GM18519 (cell line): ENCODE measurements around the gene MLPH.
"Not testable (repeated sequence)": the region's sequence is repeated elsewhere in the genome, so short reads cannot be mapped to it uniquely, and the experiment has no call there.

ENCODE experiments used
- ATAC-seq: cut with Tn5 transposase; IDR thresholded peaks from one replicate; pipeline ENCODE4 v1.9.1; 2021; ENCODE audit warnings: mild to moderate bottlenecking, moderate library complexity; ENCODE audit not compliant: unreplicated experiment, low FRiP score

The MLPH gene

DNA sequence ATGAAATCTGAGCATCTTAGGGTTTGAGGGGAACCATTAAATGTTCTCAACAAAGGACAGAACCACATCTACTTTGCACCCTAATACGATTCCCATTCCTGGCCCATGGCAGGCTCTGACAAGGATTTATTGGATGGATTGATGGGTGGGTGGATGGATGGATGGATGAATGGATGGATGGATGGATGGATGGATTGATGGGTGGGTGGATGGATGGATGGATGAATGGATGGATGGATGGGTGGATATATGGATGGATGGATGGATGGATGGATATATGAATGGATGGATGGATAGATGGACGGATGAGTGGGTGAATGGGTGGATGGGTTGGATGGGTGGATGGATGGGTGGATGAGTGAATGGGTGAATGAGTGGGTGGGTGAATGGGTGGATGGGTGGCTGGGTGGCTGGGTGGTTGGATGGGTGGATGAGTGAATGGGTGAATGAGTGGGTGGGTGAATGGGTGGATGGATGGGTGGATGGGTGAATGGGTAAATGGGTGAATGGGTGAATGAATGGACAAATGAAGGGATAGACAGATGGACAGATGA lies 29.6 kb upstream of the MLPH start:
- ATAC-seq = no peak

DNA sequence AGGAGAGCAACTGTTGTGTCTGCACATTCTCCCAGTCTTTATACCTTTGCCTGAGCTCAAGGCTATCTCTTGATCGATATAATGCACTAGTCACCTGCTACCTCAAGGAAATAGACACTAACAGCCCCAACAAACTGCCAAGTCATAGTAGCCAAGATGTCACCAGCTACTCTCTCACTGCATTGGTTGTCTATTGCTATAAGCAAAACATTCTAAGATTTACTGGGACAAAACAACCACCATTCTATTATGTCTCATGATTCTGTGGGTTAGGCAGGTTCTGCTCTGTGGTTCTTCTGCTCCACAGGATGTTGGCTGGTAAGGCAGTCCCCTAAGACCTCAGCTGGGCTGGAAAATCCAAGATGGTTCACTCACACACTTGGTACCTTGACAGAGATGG lies 28.5 kb upstream of the MLPH start:
- ATAC-seq = no peak

DNA sequence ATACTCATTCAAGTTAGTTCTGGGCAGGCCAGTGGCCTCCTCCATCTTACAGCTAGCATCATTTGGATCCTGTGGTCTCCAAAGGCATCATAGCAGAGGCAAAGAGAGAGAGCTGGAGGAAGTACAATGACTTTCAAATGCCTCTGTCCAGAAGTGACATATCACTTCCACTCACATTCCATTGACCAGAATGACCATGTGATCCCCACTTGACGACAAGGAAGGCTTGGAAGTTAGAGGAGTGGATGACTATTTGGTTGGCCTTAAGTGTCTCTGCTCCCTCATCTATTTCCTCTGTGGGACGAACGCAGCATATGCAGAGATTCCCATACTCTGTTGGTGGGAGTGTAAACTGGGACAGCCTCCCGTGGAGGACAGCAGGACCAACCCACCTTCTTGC lies 27.8 kb upstream of the MLPH start:
- no peak for ATAC-seq

DNA sequence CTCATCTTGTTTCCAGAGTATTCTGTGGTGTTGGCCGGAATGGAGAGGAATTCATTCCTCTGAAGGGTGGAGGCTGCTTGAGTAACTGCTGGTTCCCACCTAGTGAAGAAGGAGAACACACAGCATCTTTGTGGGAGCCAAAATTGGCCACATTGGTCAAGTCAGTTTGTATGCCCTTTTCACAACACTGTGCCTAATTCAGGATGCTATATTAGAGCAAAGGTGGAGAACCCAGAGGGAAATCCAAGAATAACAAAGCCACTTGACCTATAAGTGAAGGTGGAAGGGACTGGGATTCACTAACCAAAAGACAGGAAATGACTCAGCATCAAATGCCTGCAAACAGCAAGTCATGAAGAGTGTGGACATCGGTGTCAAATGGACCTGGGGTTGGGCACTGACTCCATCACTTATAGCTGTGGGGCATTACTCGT lies 27.3 kb upstream of the MLPH start:
- ATAC-seq = no peak

DNA sequence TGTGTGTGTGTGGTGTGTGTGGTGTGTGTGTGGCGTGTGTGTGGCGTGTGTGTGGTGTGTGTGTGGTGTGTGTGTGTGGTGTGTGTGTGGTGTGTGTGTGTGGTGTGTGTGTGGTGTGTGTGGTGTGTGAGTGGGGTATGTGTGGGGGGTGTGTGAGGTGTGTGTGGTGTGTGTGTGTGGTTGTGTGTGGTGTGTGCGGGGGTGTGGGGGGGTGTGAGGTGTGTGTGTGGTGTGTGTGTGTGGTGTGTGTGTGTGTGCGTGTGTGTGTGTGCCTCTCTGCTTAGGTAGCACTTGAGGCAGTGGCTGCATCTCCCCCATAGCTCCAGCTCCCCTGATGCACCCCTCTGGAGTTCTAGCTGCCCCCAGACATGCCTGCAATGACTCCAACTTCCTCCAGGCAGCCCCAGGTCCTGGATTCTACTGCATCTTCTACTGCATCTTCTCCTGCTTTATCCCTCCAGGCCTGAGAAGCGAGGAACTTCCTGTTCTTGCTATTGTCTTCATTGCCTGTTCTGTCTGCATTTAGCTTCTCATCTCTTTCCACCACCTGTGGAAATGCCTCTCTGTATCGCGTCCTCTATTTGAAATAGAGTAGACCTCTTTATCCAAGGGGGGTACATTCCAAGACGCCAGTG lies 22.2 kb upstream of the MLPH start:
- no peak for ATAC-seq

DNA sequence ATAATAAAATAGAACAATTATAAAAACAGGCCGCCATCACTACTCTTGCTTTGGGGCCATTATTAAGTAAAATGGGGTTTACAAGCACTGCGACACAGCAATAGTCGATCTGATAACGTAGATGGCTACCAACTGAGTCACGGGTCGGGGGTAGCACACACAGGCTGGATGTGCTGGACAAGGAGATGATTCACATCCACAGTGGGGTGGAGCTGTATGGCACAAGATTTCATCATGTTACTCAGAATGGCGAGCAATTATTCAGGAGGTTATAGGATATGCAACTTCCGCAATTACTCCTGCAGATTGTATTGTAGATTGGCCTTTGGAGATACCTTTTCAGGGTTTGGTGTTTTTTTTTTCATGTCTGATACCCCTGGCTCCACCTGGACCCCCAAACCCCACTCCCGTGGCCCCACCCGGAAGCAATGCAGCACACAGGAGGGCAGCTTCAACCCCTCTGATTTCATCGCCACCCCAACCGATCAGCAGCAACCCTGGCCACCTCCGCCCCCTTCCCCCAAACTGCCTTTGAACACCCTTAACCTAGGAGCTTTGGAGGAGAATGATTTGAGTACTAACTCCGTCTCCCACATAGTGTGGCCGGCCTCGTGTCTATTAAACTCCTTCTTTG lies 21.4 kb upstream of the MLPH start:
- ATAC-seq = no peak

DNA sequence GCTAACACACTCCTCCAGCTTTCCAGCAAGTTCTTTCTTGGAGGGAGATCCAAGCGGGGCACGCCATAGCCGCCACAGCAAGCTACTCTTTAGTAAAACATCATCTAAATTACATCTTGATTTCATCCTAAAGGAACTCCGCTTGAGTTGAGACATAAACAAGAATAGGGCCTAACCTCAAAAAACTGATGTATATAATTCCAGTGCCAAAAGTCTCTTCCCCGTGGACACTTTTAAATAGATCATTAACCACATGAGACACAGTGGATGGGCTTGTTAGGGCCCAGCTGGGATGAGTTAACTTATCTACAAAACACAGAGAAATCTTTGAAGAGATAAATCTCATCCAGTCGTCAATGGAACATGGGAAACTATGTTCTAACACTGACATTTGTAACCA lies 20.8 kb upstream of the MLPH start:
- no peak for ATAC-seq

DNA sequence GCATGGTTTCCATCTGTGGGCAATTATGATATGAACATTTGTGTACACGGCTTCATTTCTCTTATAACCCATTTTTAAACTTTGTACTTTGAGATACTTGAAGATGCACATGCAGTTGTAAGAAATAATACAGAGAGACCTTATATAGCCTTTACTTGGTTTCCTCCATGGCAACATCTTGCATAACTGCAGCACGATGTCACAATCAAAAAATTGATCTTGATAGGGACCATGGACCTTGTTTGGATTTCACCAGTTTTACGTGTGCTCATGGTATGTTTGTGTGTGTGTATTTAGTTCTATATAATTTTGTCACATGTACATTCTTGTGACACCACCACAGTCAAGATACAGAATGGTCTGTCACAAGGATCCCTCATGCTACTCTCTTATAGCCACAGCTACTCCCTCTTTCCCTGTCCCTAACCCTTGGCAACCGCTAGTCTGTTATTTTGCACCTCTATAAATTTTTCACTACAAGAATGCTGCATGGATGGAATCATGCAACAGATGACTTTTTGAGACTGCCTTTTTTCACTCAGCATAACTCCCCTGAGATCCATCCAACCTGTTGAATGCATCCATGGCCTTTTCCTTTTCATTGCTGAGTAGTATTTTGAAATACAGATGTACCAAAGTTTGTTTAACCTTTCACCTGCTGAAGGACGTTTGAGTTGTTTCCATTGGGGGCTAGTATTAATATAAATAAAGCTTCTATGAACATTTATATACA lies 19.4 kb upstream of the MLPH start:
- no peak for ATAC-seq

DNA sequence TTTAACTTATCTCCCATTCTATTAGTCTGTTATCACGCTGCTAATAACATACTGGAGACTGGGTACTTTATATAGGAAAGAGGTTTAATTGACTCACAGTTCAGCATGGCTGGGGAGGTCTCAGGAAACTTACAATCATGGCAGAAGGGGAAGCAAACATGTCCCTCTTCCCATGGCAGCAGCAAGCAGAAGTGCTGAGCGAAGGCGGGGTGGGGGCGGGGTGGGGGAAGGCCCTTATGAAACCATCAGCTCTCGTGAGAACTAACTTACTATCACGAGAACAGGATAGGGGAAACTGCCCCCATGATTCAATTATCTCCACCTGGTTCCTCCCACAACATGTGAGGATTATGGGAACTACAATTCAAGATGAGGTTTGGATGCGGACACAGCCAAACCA lies 17.6 kb upstream of the MLPH start:
- ATAC-seq = not testable (repeated sequence)

DNA sequence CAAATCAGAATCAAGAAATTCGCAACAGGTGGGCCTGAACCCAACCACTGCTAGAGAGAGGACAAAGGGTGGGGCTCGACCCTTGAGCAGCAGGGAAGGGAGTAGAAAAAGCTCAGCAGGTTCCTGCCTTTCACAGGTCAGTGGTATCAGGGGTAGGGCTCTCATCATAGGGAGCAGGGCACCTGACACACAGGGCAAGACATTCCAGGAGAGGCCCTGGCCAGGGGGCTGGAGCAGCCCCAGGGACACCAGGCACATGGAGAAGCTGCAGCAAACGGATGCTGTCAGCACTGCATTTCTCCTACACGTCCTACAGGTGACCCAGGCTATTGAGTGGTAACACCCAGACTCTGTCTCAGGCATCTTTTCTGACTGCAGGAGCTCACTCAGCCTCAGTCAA lies 17.2 kb upstream of the MLPH start:
- no peak for ATAC-seq

DNA sequence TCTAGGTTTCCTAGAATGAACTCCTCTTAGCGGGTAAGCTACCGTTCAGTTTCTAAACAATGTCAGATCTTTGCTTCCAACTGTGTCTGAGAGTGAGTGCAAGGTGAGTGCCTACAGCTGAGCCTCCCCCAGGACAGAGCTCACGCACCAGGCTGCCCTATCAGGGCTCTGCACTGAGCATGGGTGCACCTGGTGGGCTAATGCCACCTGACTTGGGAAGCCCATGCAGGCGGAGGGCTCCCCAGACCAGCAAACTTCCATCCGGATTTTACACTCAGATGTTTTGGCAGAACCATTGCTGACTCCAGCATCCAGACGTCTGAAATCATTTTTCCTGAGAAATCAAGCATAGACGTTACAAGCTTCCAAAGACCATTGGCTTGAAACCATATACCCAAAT lies 16.1 kb upstream of the MLPH start:
- ATAC-seq = no peak

DNA sequence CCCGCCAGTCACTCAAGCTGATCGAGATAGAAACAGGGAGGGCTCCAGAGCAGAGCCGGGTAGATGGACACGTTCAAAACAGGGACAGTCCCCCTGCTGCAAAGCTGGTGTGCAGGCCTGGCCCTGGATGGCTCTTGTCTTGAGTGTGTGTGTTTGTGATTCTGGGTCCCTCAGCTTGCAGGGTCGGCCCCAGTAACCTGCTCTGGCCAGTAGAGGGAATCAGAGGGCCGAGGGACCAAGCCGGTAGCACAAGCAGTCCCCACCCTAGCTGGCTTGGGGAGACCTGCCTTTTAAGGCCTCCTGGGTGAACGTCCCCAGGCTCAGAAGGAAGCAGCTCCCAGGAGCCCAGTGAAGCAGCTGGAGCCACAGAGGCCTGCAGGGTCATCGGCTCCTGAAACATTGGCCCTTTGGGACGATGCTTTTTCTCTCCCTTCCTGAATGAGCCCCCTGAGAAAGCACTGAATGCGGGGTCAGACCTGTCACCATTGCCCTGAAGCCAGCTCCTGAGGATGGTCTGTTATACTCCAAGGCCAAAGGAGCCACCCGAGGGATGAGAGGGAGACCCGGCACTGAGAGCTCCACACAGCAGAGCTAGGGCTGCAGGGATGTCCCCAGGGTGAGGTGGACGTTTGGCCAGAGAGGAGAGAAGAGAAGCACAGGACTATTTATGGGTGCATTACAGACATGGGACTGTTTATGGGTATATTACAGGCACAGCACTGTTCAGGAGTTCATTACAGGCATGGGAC lies 15.4 kb upstream of the MLPH start:
- ATAC-seq = no peak

DNA sequence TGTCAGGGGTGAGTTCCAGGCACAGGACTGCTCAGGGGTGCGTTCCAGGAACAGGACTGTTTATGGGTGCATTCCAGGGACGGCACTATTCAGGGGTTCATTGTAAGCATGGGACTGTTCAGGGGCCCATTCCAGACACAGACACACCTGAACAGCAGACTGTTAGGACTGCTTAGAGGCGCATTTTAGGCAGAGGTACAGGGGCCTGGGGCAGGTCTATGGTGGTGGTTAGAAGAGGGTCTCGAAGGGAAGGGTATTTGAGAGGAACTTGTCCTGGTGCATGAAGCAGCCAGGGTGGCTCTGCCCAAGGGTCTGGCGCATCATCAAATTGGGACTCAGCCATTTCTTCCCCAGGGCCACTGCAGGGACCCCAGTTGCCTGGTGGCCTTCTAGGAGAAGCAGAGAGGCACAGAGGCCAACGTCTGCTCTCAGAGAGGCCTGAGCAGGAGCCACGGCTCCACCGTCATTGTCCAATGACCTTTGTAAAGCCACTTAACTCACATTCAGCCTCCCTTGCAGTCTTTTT lies 14.8 kb upstream of the MLPH start:
- no peak for ATAC-seq

DNA sequence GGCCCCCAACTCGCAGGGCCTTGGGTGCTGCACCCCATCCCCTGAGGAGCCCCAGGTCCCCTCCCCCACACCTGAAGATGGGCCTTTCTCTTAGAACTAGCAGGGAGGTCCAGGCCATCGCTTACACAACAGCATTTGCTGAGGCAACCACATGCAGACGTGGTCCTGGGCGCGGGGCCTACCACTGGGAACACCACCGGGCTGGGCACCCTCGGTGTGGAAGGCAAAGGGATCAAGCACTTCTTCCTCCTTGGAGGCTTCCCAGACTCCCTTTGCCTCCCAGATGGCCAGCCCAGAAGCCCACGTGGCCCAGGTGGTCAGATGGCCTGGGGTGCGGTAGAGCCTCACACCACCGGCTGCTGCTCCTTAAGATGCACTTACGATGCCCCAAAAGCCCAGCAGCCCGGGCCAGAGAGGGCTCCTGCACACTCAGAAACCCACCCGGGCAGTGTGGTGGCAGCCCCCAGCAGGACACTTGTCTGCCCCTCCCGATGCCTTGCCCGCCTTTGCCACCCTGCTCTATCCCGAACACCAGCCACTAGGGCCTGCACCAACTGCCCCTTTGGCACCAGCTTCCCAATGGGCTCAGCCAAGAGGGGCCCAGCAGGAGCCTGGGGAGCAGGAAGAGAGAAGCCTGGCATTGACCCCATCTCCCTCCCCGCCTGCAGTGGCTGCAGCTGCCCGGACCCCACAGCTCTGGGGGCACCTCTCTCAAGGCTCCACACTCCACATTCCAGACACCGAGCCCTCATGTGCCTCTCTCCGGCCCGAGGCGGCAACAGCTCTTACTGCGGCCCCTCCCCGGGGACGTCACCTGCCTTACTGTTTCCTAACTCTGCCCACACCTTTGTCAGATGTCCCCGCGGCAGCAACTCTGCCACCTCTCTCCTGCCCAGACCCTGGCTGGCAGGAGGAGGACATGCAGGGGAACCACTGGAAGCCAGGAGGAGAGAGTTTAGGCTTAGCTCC lies 13.9 kb upstream of the MLPH start:
- ATAC-seq = no peak

DNA sequence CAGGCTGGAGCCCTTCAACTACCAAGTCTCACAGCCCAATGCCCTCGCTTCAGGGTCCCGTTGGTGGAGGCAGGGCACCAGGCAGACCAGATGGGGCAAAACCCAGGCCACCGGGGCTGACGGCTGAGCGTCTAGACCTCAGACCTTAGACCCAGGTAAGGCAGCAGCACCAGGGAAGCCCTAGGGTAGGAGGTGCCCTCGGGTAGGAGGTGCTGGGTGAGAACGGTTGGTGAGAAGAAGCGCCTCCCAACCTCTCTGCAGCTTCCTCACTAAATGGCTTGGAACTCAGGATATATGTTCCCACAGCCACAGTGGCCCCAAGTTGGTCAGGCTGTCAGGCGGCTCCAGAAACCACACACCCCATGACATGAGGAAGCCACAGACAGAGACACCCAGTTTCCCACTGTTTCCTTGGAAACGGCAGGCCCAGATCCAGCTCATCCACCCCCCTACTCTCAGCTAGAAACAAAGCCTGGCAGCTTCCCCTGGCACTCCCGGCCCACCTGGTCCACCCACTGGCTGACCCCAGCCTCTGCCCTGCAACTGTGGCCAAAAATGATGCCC lies 13.1 kb upstream of the MLPH start:
- no peak for ATAC-seq

DNA sequence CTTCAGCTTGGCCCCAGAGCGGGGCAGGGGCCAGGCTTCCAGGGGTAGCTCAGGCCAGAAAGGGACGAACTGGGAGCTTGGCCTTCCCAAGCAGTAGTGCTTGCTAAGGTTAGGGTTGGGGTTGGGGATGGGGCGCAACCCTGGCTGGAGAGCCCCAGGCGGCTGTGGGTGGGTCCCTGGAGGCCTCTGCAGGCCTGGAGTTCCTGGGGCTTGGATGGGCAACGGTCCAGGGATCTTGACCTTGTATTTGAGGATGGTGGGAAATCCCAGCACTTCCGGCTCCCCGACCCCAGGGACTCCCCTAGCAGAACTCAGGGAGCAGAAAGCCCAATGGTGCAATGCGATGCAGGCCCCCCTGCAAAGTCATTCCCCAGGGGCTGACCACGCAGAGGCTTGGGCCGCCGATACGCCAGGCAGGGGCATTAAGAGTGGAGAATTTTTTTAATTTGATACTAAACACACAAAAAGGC lies 12.6 kb upstream of the MLPH start:
- no peak for ATAC-seq

DNA sequence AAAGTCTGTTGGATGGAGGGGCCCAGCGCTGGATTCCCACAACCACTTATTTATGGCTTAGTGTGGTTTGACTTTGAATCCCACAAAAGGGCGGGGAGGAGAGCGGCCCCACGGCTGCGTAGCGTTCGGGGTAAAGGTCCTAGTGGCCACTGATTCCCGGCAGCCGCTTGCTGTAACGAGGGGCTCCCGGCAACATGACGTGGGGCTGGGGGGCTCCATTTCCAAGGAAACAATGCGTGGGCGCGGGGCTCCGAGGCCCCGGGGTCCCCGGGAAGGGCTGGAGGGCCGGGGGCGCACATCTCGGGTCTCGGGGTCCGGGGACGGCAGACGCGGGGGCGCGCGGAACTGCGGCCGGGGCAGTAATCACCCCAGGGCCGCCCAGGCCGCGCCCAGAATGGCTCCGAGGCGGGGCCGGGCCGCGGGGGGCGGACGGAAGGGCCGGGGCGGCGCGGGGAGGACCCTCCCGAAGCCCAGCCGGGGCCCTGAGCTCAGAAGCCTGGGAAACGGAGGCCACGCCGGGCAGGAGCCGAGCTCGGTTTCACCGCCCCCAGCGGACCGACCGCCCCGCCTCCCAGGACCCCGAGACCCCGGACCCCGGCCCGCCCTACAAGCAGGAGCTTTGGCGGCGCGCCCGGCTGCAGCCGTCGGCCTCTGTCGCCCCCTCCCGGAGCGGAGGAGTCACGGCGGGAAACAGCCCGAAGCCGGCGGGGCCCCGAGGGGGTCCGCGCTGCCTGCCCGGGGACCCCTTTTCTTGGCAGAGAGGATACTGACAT lies 11.9 kb upstream of the MLPH start:
- peak; percentile 67 for ATAC-seq

DNA sequence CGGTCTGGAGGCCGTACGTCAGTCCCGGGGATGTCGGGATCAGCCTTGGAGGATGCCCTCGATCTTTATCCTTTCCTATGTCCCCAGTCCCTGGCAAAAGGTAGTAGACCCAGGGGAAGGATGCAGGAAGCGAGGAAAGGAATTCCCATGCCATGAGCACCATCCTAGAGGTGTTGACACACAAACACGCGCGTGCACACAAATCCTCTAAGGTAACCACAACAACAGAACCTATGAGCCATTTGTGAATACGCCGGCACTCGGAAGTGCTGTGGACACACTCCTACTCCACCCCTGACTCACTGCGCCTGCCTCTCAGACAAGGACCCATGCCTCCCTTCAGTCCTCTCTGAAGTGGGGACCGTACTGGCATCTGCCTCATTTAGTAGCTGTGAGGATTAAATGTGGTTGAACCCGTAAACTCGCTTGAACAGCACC lies 11.3 kb upstream of the MLPH start:
- ATAC-seq = no peak
